SHP77 treated with DMSO at 0.1 percent for 48 hours (cell line): Measurements from ENCODE around the gene CCL7.
"Not testable (repeated sequence)": the region's sequence is repeated elsewhere in the genome, so short reads cannot be mapped to it uniquely, and the experiment has no call there.

Experiments
- DNase-seq: peaks from one replicate; lab custom pipeline; 2025; lab: John Stamatoyannopoulos, UW

The CCL7 gene

DNA sequence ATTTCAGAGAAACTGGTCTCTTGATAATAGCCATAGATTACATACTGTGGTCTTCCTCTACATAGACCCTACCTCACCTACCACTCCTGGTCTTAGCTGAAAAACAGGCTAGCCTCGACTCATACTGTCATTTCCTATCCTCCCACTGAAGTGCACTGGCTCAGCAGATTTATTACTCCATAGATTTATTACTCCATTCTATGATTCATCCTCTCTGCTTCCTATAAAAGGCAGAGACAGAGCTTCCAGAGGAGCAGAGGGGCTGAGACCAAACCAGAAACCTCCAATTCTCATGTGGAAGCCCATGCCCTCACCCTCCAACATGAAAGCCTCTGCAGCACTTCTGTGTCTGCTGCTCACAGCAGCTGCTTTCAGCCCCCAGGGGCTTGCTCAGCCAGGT lies at the start of gene CCL7:
TSS of gene CCL7 (plus strand) at position 253 of the 400 bp plus-strand sequence. CDS start at position 323, 70 bp downstream.
- no peak for DNase-seq

DNA sequence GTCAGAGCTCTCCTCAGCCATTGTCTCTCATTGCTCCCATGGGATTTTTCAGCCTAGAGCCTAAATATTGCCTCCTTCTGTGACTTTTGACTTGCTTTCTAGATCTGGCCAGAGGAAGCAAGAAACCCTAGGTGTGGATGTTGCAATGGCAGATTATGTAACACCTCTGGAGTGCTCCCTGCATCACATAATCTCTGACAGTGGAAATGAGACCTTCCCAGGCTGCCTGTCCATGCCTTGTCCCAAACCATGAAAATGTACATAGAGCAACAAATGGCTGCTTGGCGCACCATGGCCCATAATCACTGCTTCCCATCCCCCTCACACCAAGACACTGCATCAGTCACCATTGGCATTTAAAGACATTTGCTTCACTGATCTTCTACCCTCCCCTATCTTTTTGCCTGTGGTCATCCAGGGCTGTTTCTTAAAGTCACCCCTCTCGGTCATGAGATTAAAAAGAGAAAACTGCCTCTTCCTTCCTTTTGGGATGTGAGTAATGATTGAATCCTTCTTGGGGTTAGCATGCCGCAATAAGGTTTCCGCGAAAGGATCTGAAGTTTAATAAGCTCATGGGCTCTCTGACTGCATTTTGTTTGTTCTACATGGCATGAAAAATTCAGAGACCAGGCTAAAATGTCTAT lies 49.1 kb upstream of the CCL7 start:
- no peak for DNase-seq

DNA sequence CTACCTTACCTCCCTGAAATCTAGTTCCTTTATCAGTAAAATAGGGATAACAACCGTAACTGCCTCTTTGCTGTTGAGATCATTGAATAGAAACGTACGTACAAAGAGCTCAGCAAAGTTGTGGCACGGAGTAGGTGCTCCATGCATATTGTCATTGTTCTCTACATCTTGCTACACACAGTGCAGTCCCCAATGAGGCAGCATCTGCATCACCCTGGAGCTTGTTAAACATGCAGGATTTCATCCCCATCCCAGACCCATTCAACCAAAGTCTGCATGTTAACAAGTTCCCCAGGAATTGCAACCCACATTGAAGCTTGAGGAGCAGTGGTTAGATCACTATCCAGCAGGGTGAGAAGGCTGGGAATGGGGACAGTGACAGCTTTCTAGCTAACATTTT lies 48.6 kb upstream of the CCL7 start:
- no peak for DNase-seq

DNA sequence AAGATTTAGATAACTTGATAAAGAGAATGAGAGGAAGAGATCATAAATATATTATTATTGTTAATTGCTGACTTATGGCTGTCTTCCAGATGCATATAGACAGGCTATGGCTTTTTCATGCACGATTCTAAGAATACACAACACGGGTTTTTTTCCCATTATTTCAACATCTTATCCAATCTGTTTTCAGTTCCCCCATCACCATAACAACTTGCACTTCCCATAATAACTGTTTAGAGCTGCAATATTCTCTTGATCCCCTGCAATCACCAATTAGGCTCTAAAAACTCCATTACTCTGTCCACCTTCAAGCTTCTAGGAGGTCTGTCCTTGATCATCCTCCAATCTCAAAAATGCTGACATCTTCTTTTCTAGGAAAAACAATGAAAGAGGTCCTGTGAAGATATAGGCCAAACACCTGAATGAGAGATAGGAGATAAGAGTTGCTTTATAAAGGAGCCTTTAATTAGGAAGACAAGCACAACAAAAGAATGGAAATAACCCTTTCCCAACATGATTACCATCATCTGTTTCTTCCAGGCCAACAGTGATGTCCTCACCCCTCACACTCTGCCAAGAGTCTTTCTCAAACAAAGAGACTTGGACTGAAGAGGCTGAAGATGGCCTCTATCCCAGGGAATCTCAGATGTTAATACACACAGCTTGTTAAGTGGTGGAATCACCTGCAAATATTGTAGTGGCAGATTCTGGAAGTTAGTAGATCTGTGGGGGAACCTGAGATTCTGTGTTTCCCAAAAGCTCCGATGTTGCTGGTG lies 47.1 kb upstream of the CCL7 start:
- DNase-seq = no peak

DNA sequence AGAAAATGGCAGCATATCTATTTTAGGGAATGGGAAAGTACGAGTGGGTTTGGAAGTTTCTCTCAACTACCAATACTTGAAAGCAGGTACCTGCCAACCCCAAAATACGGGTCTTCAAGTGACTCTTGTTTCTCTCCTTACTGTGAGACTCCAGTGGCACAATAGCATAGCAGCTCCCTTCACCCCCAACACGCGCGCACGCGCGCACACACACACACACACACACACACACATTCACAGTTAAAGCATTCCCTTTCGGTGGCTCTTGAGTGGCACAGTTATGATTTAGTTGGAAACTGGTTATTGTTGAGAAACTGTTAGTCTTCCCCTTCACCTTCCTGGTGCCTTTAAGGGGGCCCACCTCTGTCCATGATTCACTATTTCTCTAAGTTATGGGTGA lies 45.0 kb upstream of the CCL7 start:
- no peak for DNase-seq

DNA sequence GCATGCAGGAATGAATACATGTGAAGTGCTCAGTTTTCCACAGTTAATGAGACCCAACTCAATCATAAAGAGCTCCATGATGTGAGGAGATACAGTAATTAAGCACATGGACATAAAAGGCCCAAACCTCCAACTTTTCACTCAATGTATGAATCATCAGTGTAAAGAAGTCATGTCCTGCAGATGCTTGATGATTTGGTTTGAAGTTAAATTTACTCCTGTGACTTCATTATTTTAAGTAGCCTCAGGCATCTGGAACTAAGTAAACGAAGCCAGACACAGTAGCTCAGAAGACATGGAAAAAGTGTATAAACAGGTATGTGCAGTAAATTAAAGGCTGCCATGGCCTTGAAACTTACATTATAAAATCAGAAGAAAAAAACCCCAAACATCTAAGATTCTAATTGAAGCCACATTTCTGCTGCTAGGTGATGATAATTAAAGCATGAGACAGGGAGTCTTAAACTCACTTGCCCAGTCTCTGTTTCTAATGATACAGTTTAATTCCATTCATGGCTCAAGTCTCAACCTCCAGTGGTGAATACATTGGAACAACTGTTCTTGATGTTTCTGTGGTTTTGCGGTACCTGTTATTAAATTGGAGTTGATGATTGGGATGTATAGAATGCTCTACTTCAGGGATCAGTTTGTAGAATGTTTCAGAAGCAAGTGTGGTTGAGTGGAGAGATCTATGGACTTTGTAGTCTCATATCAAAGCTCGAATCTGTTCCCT lies 43.8 kb upstream of the CCL7 start:
- DNase-seq = no peak

DNA sequence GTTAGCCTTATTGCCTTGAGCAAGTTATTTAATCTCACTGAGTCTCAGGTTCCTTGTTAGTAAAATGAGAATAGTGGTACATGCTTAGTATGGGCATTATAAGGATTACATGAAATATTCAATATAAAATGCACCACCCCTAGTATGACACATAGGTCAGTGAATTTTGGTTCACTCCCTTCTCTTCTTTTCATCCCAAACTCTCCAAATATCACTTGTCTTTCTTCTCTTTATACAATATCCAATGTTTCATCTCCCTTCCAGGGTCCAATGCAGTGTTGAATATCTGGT lies 43.3 kb upstream of the CCL7 start:
- DNase-seq = no peak

DNA sequence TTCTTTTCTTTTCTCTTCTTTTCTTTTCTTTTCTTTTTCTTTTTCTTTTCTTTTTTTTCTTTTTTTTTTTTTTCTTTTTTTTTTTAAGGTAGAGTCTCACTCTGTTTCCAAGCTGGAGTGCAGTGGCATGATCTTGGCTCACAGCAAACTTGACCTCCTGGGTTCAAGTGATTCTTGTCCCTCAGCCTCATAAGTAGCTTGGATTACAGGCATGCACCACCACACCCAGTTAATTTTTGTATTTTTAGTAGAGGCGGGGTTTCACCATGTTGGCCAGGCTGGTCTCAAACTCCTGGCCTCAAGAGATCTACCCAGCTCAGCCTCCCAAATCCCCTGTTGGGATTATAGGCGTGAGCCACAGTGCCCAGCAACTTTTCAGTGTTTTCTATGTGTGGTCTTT lies 42.7 kb upstream of the CCL7 start:
- DNase-seq = not testable (repeated sequence)

DNA sequence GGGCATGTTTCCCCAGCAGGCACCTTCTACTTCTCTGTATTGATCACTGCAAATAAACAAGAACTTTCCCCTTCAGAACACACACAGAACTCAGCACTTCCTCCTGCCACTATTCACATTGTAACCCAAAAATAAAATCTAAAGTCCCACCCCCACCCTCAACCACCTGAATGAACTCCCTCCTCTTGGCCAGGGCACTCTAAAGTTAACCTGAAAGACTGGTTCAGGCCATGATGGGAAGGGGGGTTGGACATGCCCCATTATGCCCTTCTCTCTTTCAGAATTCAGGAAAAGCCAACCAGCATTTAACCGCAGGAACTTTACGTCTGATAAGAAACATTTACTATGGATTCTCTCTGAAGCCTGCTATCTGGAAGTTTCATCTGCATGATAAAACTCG lies 42.3 kb upstream of the CCL7 start:
- DNase-seq = no peak

DNA sequence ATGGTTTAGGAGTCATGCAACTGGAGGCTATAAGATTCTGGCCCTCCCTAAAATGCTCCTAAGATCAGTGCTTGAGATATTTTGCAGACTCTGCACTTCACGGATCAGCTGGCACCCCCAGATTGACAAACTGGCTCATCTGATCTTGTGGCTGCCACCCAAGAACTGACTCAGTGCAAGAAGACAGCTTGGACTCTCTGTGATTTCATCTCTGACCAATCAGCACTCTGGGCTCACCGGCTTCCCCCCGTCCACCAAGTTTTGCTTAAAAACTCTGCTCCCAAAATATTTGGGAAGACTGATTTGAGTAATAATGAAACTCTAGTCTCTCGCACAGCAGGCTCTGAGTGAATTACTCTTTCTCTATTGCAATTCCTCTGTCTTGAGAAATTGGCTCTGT lies 41.2 kb upstream of the CCL7 start:
- no peak for DNase-seq

DNA sequence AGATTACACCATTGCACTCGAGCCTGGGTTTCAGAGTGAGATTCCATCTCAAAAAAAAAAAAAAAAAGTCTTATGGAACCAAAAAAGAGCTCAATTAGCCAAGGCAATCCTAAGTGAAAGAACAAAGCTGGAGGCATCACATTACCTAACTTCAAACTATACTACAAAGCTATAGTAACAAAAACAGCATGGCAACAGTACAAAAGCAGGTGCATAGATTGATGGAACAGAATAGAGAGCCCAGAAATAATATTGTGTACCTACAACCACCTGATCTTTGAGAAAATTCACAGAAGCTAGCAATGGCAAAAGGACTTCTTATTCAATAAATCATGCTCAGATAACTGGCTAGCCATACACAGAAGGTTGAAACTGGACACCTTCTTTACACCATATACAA lies 39.7 kb upstream of the CCL7 start:
- no peak for DNase-seq

DNA sequence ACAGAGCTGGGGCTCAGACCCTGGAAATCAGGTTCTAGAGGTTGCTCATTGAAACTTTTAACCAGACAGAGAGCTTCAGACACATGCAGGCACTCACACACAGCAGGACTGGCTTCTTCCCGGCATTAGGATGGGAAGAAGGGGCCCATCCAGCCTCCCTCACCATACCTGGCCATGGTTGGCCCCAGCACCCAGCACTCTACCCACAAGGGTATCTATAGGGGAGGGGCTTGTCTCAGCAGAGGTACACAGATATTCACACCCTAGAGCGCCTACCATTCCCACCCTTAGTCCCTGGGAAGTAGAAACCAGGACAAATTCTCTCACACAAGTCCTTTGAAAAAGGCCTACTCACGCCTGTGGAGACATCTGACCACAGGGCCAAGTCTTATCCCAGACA lies 35.4 kb upstream of the CCL7 start:
- no peak for DNase-seq

DNA sequence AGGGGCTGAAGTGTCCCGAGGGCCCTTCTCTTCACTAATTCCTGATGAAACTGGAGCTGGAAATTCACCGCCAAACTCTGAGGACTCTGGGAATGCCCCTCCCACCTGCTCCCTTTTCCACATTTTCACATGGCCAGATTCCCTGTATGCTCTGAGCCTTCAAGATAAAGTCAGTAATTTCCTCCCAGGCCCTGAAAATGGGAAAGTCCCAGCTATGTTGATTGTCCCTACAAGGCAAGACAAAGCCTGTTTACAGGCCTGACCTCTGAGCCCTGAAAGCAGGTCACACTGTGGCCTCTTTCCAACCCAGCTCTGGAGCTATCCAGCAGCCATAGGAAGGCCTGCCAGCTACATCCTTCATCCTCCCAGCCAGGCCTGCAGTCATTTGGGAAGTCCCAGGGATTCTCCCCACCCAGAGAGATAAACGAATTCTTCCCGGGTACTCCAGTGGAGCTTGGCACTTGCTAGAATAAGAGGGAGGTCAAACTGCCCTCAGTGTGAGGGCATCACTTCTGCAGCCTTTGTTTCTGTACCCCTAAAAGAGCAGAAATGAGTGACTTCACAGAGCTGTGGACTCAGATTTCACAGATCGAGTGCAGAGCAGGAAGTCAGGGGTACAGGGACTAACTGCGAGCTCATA lies 34.5 kb upstream of the CCL7 start:
- DNase-seq = no peak

DNA sequence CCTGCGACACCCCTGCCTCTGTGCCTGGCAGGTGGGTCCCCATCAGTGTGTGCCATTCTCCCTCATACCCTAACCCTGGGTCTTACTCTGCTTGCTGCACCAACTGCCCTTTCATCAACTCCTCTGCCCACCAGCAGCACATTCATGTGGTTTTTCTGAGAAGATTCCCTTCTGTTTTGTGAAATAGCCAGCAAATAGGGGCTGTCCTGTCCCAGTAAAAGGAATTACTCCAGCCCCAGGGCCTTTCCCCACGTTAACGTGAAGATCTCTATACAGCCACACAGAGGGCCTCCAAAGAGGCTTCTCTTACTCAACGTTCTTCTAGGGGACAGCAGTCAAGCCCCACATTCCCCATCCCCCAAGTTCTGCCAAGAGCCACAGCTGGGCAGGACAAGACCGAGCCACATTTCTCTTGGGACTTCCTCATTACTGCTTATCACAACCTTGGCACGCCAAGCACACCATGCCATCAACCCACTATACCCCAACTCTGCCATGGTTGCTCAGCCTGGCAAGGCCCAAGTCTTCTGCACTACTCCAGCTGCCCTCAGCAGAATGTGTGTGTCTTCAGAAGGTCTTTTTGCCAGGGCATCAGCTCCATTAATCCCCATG lies 33.6 kb upstream of the CCL7 start:
- no peak for DNase-seq

DNA sequence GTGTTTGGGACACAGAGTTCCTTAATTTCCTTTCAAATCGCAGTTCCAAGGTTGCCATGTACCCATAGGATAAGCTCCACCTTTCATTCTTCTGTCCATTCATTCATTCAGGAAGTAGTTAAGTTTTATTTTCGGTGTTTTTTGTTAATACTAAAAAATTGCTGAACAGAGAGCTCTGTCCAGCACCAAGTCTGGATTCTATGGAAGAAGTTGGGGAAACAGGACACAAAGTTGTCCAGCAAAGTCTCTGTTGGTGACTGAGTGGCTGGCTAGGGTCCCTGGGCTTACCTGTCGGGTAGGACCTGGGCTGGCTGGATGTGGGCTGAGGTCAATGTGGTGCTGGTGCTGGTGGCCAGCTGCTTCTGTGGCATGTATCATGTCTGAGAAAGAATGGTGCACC lies 32.6 kb upstream of the CCL7 start:
- DNase-seq = no peak

DNA sequence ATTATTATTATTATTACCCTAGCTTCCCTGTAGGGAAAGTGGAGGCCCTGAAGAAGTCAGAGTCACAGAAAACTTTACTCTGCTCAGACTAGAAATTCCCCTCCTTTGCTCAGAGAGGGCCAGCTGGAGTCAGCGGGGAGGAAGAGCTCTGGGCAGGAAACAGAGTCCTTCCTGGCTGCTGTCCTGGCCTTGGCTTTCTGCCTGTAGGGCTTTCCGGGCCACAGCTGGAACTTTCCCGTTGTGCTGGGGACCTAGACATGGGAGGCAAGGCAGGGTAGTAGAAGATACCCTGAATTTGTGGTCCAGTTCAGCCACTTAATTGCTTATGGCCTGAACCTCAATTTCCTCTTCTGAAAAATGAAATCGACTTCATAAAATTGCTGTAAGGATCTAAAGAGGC lies 29.0 kb upstream of the CCL7 start:
- no peak for DNase-seq

DNA sequence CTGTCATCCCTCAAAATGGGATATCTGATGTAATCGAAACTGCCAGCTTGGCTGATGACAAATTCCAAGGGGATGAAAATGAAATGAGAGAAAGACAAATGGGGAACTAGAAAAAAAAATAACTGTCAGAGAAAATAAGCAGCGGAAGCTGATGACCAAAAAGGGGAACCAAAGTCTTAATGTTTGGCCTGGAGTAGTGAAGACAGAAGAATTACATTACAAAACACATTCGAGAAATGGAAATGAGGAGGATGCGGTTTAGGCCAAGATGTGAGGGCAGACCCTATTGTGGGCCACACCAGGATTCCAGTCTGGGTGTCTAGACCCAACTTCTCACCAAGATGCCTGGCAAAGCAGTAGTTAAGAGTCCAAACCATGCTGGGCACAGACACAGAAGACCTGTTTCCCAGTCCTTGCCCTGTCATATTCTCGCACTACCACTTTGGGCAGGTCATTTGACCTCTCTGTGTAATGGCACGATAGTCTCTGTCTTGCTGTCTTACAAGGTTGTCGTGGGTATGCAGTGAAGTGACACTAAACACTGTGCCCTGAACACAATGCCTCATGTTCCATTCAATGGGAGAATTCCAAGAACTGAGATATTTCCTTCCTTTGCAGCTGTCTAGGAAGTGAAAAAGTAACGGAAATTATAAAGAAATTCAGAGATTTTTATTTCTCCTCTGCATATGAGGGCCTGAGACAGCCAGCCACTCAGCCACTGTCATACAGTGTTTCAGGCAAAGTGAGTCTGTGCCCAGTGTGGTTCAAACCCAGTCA lies 27.2 kb upstream of the CCL7 start:
- no peak for DNase-seq

DNA sequence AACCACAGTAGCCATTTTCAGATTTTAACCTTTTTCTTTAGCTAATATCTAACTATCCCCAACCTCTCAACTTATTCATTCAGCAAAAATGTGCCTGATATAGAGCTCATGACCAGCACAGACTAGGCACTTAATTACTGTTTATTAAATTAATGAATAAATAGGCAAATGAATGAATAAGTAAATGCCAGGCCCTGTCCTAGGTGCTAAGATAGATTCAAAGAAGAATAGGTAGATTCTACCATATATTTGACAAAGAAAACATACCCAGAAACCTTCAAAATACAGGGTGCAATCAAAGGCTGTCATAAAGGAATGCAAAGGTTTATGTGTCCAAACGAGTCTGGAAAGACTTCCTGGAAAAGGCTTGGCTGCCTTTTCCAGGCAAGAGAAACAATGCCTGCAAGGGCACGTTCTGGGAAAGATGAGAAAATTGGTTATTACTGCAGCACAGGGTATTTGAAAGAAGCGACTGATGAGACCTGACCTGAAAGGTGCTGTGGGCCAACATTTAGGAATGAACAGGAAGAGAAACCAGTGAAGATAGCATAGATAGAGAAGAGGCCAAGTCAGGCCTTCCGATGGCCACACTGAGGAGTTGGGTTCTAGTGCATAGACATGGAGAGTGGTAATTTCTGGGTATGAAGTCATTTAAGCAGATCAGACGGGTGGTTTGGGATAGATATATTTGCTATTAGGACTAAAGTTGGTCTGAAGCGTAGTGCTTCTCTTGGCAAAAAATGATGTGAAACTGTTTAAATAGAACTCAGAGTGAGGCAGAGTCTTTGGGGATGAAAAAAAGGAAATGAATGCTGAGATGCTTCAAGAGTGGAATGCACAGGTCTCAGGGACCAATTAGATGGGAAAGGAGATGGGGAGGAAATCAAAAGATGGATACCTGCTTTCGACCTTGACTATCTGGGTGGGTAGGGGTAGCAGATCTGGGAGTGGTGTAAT lies 26.4 kb upstream of the CCL7 start:
- no peak for DNase-seq

DNA sequence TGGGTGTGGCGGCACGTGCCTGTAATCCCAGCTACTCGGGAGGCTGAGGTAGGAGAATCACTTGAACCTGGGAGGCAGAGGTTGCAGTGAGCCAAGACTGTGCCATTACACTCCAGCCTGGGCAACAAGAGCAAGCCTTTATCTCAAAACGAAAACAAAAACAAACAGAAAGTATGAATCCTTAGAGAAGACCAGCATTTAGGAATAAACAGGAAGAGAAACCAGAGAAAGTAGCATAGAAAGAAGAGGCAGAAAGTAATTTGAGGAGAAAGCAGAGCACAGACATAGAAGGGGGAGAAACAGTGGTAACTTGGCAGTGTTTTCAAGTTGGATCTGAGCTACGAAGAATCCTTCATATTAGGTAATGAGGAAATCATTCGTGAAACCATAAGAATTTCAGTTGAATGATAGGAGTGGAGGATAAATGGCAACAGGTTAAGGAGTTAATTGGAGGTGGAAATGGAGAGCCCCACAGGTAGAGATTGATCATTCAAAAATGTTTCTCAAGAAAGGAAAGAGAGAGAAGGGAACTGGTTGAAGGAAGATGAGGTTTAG lies 24.6 kb upstream of the CCL7 start:
- no peak for DNase-seq

DNA sequence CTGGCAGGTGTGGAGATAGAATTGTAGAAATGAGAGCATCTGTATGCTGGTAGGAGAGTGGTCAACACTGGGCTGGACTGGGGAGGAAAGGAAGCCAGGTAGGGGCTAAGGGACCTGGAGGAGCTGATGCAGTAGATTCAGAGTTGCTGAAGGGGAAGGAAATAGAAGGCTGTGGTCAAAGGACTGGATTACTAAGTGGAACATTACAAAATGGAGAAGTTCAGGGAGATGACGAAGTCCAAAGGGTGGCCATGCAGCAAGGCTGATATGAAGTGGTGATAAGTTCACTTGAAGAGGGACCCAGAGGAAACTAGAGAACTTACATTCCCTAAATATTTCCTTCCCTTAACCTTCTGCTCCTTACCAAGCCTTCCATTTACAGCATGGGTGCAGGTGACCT lies 23.6 kb upstream of the CCL7 start:
- no peak for DNase-seq
